ENCODE data around the gene MYO16. TPM values are rescaled to one million over a fixed set of nuclear protein-coding genes. Genes with fewer than 3 reads are reported as not detected.

The MYO16 gene
- polyA plus RNA-seq, 1 donor from 2014 or later, result 2.5 TPM

DNA sequence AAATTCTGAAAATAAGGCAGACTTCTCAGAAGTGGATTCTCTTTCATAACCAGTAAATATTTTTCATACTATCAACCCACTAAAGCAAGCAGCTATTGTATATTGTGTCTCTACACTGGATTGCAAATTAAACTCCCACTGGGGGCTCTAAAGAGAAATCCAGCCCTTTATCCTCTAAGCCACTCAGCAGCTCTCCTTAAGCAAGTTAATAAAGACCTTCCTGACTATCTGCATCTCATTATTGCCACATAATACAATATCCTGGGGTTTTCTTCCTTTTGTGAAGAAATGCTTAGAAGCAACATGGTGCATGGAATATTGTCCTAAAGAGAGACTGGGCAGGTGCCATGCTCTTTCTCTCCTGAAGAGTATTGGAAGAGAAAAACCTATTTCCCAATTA lies 521.3 kb downstream of the MYO16 start:
- Histone ChIP-seq H3F3A (ENCODE audit: insufficient read depth, low read length, poor library complexity, severe bottlenecking) (no peaks in the 10 kb centered on the region), H3K27ac (ENCODE audit: low read length) (no peak overlapping the region), H3K9me2 (ENCODE audit: insufficient read depth, low read length) (no peaks in the 10 kb centered on the region), H4K20me1 (ENCODE audit: insufficient read depth) (no peaks in the 10 kb centered on the region), H3K4me2 (ENCODE audit: low read length) (no peak overlapping the region), H3K79me2 (replicated peaks; ENCODE audit: insufficient read depth, low read length) (no peaks in the 10 kb centered on the region), H3K4me3 (ENCODE audit: low read length) (no peak overlapping the region), H3K27me3 (ENCODE audit: insufficient read depth, low read depth, low read length) (no peaks in the 10 kb centered on the region), H3K36me3 (ENCODE audit: insufficient read depth, low read length) (no peaks in the 10 kb centered on the region), H2AFZ (ENCODE audit: low read depth, low read length) (no peak overlapping the region), H3K9me3 (ENCODE audit: low read length) (no peaks in the 10 kb centered on the region), H3K9ac (ENCODE audit: low read length) (no peak overlapping the region)
- TF ChIP-seq, protein P1, sequence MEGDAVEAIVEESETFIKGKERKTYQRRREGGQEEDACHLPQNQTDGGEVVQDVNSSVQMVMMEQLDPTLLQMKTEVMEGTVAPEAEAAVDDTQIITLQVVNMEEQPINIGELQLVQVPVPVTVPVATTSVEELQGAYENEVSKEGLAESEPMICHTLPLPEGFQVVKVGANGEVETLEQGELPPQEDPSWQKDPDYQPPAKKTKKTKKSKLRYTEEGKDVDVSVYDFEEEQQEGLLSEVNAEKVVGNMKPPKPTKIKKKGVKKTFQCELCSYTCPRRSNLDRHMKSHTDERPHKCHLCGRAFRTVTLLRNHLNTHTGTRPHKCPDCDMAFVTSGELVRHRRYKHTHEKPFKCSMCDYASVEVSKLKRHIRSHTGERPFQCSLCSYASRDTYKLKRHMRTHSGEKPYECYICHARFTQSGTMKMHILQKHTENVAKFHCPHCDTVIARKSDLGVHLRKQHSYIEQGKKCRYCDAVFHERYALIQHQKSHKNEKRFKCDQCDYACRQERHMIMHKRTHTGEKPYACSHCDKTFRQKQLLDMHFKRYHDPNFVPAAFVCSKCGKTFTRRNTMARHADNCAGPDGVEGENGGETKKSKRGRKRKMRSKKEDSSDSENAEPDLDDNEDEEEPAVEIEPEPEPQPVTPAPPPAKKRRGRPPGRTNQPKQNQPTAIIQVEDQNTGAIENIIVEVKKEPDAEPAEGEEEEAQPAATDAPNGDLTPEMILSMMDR (IDR thresholded peaks at IDR 0.05; ENCODE audit: poor library complexity, severe bottlenecking), result no peak
- TF ChIP-seq EZH2 (IDR thresholded peaks at IDR 0.05; ENCODE audit: borderline replicate concordance, insufficient read depth, low read length, poor library complexity, severe bottlenecking) (no peak), EP300 (conservative IDR thresholded peaks at IDR 0.05; ENCODE audit: poor library complexity, severe bottlenecking) (no peak), SMC3 (conservative IDR thresholded peaks at IDR 0.05; ENCODE audit: poor library complexity) (no peak), RAD21 (conservative IDR thresholded peaks at IDR 0.05) (no peak), TAF1 (IDR thresholded peaks at IDR 0.05; ENCODE audit: low read depth) (no peak)
- TF ChIP-seq, protein P2, sequence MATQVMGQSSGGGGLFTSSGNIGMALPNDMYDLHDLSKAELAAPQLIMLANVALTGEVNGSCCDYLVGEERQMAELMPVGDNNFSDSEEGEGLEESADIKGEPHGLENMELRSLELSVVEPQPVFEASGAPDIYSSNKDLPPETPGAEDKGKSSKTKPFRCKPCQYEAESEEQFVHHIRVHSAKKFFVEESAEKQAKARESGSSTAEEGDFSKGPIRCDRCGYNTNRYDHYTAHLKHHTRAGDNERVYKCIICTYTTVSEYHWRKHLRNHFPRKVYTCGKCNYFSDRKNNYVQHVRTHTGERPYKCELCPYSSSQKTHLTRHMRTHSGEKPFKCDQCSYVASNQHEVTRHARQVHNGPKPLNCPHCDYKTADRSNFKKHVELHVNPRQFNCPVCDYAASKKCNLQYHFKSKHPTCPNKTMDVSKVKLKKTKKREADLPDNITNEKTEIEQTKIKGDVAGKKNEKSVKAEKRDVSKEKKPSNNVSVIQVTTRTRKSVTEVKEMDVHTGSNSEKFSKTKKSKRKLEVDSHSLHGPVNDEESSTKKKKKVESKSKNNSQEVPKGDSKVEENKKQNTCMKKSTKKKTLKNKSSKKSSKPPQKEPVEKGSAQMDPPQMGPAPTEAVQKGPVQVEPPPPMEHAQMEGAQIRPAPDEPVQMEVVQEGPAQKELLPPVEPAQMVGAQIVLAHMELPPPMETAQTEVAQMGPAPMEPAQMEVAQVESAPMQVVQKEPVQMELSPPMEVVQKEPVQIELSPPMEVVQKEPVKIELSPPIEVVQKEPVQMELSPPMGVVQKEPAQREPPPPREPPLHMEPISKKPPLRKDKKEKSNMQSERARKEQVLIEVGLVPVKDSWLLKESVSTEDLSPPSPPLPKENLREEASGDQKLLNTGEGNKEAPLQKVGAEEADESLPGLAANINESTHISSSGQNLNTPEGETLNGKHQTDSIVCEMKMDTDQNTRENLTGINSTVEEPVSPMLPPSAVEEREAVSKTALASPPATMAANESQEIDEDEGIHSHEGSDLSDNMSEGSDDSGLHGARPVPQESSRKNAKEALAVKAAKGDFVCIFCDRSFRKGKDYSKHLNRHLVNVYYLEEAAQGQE (IDR thresholded peaks at IDR 0.05; ENCODE audit: borderline replicate concordance), result no peak

DNA sequence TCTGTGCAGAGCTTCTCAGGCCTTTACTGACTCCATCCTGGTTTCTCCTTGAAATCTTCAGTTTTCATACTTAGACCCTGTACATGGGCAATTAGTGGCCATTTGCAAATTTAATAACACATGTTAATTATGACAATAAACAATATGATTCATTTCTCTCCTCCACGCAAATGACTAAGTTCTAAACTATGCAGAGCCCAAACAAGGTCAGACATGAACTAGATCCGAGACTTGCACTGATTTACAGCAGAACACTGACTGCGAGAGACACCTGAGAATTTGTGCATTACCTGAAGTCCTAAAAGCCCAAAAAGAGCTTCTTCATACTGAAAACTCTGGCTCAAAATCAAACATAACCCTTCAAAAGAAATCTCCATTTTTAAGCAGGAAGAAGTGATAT lies 521.8 kb downstream of the MYO16 start:
- H3K36me3 ChIP-seq (ENCODE audit: insufficient read depth, low read length), result no peaks in the 10 kb centered on the region
- no peak overlapping the region for H3K27ac ChIP-seq (ENCODE audit: low read length)
- no peak overlapping the region for H3K4me2 ChIP-seq (ENCODE audit: low read length)
- no peaks in the 10 kb centered on the region for H3F3A ChIP-seq (ENCODE audit: insufficient read depth, low read length, poor library complexity, severe bottlenecking)
- H3K79me2 ChIP-seq (replicated peaks; ENCODE audit: insufficient read depth, low read length), result no peaks in the 10 kb centered on the region
- no peaks in the 10 kb centered on the region for H3K9me3 ChIP-seq (ENCODE audit: low read length)
- H3K9ac ChIP-seq (ENCODE audit: low read length), result no peak overlapping the region
- TF ChIP-seq, protein P1 (IDR thresholded peaks at IDR 0.05; ENCODE audit: poor library complexity, severe bottlenecking), result no peak
- H3K9me2 ChIP-seq (ENCODE audit: insufficient read depth, low read length), result no peaks in the 10 kb centered on the region
- no peak overlapping the region for H3K4me3 ChIP-seq (ENCODE audit: low read length)
- H4K20me1 ChIP-seq (ENCODE audit: insufficient read depth), result no peaks in the 10 kb centered on the region
- no peaks in the 10 kb centered on the region for H3K27me3 ChIP-seq (ENCODE audit: insufficient read depth, low read depth, low read length)
- no peak overlapping the region for H2AFZ ChIP-seq (ENCODE audit: low read depth, low read length)

All from neural cell (in vitro differentiated cells).